NCI-H1417 treated with DMSO at 0.1 percent for 48 hours (cell line): Measurements from ENCODE around the gene SLC6A13.
"Not testable (repeated sequence)": the region's sequence is repeated elsewhere in the genome, so short reads cannot be mapped to it uniquely, and the experiment has no call there.

ENCODE experiments used
- DNase-seq: peaks from one replicate; lab custom pipeline; 2025; lab: John Stamatoyannopoulos, UW

SLC6A13 gene

DNA sequence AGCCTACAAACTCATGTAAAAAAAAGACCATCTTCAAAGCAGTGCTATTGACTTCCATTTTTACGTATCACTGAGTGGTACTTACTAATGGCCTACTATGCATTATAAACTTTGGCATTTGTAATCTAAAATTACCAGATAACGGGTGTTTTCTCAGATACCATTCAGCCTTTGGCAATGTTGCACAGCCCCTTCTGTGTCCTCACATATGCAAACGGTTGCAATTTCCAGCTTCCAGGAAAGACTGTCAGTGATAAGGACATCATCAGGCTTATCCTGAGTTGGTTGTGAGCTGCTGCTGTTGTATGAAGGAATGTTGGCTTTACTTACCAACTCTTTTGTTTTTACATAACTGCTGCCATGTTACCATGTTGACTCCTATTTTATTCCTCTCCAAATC is 1.6 kb upstream of the SLC6A13 start:
- DNase-seq = no peak

DNA sequence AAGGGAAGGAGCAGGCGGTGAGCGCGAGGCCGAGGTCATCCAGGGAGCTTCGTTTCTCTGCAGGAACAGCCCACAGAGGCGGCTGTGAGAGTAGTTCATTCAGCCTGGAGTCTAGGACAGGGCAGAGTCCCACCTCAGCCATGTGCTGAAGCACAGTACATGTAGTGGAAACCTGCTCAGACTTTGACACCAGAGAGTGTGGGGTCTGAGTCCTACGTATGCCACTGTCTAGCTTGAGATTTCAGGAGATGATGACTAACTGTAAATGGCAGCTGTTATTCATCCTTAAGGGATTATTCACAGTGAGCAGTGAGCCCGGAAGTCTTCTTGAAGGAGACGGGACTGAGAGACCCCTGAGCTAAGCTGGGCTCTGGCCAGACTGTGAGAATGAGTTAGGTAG is 938 bp upstream of the SLC6A13 start:
- no peak for DNase-seq

DNA sequence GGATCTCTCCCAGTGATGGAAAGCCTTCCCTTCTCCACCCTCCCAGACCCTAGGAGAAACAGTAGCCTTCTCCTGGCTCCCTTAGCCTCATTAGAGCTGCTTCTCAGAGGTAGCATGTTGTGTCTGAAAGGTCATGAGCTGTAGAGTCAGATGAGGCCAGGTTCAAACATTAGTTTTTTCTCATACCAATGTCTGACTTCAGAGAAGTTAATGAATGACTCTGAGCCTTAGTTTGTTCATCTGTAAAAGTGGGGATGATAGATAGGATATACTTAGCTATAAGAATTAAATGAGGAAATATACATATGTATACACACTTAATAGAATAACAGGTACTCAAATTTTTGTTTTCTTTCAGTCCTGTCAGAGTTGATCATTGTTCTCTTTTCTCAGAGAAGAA is 523 bp downstream of the SLC6A13 start:
- no peak for DNase-seq

DNA sequence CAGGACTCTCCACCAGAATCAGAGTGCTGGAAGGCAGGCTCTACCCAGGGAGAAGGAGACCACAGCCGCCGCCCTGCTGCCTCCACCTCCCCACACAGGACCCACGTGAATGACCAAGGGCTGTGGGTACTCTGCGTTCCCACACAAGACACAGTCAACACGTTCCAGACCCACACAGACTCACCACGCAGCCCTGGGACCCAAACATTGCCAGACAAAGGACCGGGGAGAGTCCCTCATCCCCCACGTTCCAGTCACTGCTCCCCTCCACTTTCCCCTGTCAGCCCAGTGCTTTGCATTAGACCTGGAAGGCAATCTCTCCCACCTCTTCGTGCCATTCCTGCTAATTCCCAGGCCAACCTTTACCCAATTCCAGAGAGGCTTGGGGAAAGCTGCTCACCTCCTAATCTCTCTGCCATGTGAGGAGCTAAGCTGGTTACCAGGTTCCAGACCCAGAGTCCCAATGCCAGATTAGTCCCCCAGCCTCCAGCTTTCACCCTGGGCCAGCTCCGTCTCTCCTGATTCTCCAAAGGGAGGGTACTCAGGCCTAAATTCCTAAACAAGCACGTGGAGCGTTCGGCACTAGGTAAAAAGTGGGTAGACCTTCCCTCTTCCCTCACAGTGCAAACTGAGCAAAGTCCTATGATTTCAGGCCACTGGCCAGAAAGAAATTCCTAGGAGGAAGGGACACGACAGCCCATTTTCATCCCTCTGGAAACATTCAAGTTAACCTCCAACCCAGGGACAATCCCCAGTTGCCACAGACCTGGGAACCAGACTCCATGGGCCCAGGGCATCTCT is 4.9 kb downstream of the SLC6A13 start:
- DNase-seq = no peak

DNA sequence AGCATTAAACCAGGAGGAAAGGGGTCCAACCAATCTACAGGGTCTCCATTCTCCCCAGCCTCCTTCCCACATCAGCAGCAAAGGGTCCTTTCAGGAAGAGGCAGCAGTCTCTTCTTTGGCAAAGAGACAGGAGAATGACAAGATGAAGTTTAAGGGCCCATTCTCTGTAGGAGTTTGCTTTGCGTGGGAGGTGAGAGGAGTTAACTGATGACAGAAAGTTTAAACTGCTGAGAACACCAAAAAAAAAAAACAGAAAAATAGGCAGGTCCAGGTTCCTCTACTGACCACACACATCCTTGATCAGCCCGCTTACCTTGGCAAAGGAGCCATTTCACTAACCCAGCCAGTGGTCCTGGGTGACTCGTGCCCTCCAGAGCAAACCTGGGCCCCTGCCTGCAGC is 5.7 kb downstream of the SLC6A13 start:
- DNase-seq = no peak

DNA sequence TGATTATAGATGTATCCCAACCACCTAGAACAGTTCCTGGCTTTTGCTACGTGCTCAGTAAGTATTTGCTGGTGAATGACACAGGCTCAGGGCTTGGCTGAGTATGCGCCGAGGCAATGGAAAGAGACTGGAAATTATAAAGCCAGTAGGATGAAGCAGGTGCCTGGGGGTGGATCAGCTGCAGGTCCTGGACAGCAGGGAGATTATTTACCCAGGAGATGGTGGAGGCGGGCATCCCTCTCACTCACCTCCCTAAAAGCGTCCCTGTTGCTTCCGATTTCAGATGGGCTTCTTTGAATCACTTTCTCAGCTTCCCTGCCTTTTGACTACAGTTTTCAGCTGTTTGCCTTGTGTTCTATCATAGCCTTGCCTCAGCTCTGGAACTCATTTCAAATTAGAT is 6.4 kb downstream of the SLC6A13 start:
- no peak for DNase-seq

DNA sequence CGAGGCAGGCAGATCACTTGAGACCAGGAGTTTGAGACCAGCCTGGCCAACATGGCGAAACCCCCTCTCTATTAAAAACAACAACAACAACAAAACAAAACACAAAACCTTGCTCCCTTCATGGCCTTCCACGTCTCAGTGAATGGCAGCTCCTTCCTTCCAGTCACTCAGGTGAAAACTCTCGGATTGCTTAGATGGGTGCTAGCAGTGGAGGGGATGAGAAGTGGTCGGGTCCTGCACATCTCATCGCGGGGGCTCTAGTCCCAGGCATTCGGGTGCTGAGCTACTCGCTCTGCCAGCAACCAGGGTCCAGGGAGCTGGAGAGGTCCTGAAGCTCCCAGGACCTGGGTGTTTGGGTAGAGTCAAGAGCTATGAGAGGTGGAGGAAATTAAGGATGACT is 7.7 kb downstream of the SLC6A13 start:
- DNase-seq = no peak

DNA sequence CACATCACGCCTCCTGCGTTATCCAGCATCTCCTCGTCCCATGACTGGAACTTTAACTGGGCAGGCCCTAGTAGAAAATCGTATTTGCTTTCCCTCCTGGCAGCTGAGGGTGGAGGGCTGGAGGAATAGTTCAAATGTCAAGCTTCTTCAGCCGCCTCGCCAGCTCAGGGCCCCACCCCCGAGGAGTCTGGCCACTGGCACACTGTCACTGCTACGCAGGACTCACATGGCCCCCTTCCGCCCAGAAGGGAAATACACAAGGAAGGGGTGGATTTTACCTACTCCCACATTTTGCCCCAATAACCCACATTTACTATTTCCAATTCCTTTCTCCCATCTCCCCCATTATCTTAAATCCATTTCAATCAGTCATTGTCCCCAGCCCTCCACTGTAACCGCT is 8.6 kb downstream of the SLC6A13 start:
- no peak for DNase-seq

DNA sequence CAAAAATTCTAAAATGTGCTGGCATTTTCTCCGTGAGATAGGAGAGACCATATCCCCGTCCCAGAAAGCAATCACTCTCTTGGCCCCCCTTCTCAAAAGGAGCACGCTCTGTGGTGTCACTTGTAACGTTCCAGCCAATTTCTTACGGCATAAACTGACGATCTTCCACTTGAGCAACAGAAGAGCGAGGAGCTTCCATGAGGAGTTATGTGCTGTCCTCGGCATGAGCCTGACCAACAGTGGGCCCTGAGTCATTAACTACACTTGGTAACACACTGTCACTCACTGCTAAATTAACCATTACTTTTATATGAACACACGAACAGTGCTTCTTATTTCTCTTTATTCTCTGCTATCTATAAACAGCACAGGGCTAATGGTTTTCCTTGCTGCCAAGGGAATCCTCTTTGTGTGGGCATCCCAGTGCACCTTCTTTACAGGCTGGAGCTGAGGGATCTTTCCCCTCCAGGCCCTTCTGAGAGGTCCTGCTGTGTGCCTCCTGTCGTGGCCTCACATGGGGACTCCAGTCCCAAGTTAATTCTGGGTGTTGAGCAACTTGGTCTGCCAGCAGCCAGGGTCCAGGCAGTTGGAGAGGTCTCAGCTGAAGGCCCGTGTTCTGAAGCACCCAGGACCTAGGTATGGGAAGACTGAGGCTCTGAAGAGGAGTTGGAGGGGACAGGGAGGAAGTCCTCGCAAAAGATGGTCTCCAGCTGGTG is 9.4 kb downstream of the SLC6A13 start:
- no peak for DNase-seq

DNA sequence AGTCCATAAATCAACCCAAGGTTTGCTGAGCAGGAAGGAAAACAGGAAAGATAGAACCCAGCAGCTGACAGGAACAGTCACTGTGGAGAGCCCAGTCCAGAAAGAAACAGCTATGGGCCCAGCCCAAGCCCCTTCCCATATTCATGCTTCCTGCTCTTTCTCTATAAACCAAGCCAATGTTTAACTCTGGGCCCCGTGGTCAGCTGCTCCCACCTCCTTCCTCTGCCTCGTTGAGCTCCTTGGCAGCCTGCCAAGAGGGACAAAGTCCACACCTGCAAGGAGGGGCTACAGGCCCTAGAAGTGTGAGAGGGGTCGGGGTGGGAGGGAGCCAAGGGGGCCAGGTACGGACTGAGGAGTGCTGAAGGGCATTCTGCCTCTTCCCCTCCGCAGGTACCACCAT is 10.0 kb downstream of the SLC6A13 start:
- DNase-seq = no peak

DNA sequence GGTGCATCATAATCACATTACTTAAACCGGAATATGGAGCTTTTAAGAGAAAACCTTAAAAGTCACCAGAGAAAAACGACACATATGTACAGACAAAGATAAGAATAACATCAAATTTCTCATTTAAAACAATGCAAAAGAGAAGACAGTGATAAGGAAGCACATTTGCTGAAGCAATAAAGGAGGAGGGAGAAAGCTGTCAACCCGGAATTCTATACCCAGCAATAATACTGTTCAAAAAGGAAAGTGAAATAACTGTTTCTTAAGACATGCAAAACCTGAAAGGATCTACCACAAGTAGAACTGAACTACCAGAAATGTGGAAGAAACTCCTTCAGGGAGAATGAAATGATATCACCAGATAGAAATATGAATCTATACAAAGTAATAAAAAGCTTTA is 15.4 kb downstream of the SLC6A13 start:
- DNase-seq = no peak

DNA sequence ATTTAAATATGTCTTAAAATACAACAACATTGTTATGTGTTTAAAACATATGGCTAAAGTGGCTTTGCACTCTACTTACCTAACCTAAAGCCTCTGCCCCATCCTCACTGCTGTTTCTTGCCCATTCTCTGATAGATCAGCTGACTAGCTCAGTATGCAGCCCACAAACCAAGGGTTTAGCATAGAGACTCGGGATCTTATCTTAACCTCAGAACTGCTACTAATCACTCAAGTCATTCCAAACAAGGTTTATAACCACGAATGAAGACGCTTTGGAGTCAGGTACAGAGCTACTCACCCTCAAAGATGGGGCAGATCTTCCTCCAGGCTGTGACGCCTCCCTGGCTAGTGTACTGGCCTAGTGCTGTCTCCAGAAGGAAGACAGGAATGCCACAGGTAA is 19.3 kb downstream of the SLC6A13 start:
- no peak for DNase-seq

DNA sequence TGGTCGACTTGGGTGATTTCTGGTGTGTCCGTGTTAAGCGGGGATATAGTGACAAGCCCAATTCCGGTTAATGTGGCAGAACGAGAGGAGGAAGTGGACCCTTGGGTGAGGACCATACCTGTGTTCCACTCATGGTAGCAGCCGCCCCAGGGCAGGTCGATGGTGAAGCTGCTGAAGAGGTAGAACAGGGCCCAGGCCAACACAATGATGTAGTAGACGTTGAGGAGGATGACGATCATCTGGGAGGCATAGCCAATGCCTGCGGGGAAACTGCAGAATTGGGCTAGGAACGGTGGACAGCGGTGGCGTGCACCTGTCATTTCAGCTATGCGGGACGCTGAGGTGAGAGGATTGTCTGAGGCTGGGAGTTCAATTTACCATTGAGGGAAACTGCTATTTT is 20.1 kb downstream of the SLC6A13 start:
- DNase-seq = no peak

DNA sequence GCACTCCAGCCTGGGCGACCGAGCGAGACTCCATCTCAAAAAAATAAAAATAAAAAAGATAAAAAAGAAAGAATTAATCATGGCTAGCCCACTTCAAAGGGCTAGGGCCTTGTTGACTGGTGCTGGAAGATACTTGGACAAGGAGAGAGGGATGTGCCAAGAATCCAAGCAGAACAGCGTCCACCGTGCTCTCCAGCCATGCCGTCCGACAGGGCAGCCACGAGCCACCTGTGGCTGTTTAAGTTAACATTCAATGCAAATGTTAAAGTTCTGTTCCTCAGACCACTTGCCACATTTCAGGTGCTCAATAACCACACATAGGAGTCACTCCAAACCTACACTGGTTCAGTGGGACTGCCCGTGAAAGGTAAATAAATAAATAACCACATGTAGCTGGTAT is 21.4 kb downstream of the SLC6A13 start:
- DNase-seq = no peak

DNA sequence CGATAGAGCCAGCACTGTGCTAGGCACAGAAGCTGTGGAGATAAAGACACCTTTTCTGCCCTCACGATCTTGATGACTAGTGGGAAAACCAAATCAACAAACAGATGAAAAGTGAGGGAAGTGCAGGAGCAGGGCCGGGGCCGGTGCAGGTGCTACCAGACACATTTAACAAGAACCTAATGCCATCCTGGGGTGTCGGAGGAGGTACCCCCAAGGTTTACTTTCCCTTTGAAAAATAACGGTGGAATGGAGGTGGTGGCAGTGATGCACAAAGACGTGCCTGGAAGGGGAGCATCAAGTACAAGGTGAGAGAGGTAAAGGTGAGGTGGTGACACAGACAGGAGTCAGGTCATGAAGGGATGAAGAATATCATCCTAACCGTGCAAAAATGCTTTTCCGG is 22.1 kb downstream of the SLC6A13 start:
- no peak for DNase-seq

DNA sequence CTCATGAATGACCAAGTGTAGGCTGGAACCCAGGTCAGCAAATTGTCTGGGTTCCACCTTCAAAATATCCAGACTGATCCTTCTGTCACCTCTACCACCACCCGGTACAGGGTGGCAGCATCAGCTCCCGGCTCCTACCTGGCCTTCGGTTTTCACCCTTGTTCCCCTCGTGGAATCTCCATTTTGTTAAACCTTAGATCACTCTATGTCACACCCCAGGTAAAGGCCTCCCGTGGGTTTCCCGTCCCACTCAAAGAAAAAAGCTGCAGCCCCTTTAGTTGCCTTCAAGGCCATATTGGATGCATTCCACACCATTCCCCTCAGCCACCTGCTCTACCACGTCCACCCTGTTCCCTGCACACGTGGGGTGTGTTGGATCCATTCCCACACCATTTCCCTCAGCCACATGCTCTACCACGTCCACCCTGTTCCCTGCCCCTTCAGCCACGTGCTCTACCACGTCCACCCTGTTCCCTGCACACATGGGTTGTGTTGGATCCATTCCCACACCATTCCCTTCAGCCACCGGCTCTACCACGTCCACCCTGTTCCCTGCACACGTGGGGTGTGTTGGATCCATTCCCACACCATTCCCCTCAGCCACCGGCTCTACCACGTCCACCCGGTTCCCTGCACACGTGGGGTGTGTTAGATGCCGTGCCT is 23.8 kb downstream of the SLC6A13 start:
- DNase-seq = no peak

DNA sequence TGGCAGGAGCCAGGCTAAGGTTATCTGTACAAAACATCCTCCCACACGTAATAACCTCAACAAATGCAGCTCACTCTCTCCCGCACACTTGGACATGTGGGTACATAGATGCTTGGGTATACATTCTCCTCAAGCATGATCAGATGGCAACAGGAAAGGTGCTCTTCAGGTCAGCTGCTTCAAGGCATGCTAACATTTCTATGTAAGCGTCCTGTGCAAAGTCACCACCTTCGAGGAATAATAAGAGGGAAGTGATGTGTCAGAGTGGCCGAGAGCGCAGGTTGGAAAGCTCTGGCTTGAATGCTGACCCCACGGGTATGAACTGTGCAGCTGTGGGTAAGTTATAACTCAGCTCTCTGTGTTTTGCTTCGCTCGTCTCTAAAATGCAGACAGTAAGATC is 24.5 kb downstream of the SLC6A13 start:
- DNase-seq = no peak

DNA sequence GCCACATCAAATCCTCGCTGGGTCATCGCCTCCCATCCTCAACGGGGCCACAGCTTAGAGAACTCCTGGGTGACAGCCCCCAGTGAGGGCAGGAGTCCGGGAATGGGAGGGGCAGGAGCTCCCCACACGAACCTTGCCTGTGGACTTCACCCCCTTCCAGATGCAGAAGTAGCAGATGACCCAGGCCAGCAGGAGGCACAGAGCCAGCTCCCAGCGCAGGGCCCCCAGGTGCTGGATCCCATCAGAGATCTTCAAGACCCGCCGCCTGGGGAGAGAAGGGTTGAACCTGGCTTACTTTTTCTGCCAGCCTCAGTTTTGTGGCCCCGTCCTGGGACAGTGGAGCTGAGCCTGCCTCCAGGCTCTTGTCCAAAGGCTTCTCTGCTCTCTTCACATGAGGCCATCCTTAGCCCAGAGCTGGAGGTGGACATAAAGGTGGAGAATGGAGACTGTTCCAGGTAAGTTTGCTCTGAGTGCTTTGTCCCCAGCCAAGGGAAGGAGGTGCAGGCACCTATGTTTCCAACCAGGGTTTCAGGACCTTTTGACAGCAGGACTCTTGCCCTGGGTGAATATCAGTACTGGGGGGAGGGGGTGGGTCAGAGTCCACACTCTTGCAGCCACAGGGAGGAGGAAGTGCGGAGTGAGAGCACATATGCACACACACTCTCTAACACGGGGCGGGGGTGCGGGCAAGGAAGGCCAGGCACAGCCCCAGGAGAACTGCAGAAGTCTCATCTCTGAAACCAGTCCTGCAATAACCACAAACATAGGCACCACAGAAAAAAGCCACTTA is 25.4 kb downstream of the SLC6A13 start:
- no peak for DNase-seq

DNA sequence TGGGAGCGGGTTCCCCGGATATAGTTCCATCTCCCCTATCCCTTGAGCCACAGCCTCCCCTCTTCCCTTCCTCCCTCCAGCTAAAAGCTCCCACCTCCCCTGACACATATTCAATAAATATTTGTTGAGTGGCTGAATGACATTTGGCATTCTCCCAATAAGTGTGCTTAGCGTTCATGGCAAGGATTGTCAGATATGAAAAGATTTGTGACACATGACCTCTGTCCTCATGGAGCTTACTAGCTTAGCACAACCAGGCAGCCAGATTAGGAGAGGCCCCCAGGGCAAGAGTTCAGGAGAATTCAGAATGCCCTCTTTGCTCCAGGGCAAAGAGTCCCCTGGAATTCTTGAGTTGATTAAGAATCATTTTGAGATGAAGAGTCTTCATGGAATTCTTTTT is 26.2 kb downstream of the SLC6A13 start:
- DNase-seq = no peak

DNA sequence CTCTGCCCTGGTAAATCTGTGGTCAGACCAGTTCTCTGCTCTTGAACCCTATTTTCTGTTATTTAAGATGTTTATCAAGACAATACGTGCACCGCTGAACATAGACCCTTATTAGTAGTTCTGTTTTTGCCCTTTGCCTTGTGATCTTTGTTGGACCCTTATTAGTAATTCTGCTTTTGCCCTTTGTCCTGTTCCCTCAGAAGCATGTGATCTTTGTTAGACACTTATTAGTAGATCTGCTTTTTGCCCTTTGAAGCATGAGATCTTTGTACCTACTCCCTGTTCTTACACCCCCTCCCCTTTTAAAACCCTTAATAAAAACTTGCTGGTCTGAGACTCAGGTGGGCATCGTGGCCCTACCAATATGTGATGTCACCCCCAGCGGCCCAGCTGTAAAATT is 26.7 kb downstream of the SLC6A13 start:
- not testable (repeated sequence) for DNase-seq

DNA sequence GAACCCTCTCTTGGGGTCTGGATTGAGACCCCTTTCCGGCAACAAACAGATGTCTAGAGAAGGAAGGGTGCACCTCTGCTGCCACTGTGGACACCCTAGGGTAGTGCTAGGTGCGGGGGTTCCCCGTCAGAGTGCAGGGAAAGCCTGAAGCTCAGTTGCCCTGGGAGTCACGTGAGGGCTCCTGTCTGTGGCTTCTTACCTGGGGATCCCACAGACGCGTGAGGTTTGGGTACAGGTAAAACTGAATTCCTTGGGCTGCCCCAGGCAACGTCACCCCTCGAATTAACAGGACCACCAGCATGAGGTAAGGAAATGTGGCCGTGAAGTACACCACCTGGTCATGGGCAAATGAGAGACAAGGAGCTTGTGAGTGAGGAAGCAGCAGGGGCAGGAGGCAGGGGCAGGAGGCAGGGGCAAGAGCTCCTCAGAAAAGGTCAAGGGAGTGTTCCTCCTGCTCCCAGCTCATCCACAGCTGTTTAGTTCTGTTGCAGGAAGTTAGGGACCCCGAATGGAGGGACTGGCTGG is 27.7 kb downstream of the SLC6A13 start:
- DNase-seq = no peak

DNA sequence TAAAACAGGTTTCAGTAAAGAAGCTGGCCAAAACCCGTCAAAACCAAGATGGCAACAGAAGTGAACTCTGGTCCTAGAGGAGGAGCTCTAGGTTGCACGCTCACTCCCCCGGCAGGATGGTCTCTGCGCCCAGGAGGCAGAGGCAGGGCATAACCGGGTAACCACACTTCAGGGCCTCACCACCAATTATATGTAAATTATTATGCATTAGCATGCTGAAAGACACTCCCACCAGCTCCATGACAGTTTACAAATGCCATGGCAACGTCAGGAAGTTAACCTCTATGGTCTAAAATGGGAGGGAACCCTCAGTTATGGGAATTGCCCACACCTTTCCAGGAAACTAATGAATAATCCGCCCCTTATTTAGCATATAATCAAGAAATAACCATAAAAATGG is 28.6 kb downstream of the SLC6A13 start:
- no peak for DNase-seq
